Trophoblast cell (in vitro differentiated cells and primary cell): ENCODE results near the gene POU6F2.
"Not testable (repeated sequence)": the region's sequence is repeated elsewhere in the genome, so short reads cannot be mapped to it uniquely, and the experiment has no call there.

ENCODE experiments used
- DNase-seq, 2 donors: peaks; one replicate each; pipeline ENCODE4 v3.0.0-alpha.2; 2016
- H2AFZ ChIP-seq: 2 replicates; pipeline ENCODE4 v1.6.1; 2013; ENCODE audit warnings: low read length, moderate library complexity, mild to moderate bottlenecking; ENCODE audit not compliant: insufficient read depth, poor library complexity
- H2AK5ac ChIP-seq: 2 replicates; pipeline ENCODE4 v1.6.1; 2013; ENCODE audit warnings: mild to moderate bottlenecking, low read length
- H2BK120ac ChIP-seq: 2 replicates; pipeline ENCODE4 v1.6.1; 2013; ENCODE audit warnings: low read length, mild to moderate bottlenecking, moderate library complexity; ENCODE audit not compliant: insufficient read depth, poor library complexity
- H2BK12ac ChIP-seq: 2 replicates; pipeline ENCODE4 v1.6.1; 2013; ENCODE audit warnings: mild to moderate bottlenecking, low read length, moderate library complexity
- H2BK5ac ChIP-seq: 2 replicates; pipeline ENCODE4 v1.6.1; 2013; ENCODE audit warnings: low read length, low read depth, moderate library complexity, mild to moderate bottlenecking; ENCODE audit not compliant: poor library complexity
- H3K14ac ChIP-seq: 2 replicates; pipeline ENCODE4 v1.6.1; 2013; ENCODE audit warnings: mild to moderate bottlenecking, low read length
- H3K18ac ChIP-seq: 2 replicates; pipeline ENCODE4 v1.6.1; 2013; ENCODE audit warnings: mild to moderate bottlenecking, low read length
- H3K23ac ChIP-seq: 2 replicates; pipeline ENCODE4 v1.6.1; 2013; ENCODE audit warnings: low read length
- H3K27ac ChIP-seq: 2 replicates; pipeline ENCODE4 v1.5.1; 2013; ENCODE audit warnings: low read depth, mild to moderate bottlenecking, inconsistent platforms, low read length, moderate library complexity
- H3K27me3 ChIP-seq: 2 replicates; pipeline ENCODE4 v1.6.1; 2013; ENCODE audit warnings: inconsistent platforms, mild to moderate bottlenecking, low read length, moderate library complexity; ENCODE audit not compliant: insufficient read depth
- H3K36me3 ChIP-seq, 2 experiments: 1 replicate in 1 of 2; 2 replicates in 1 of 2; pipeline ENCODE4 v1.6.1; 2013; ENCODE audit warnings: low read length in 2 of 2, mild to moderate bottlenecking in 2 of 2, moderate library complexity in 1 of 2; ENCODE audit not compliant: insufficient read depth in 2 of 2, control insufficient read depth in 1 of 2
- H3K4ac ChIP-seq: 2 replicates; pipeline ENCODE4 v1.6.1; 2013; ENCODE audit warnings: low read depth, mild to moderate bottlenecking, low read length, moderate library complexity
- H3K4me1 ChIP-seq, 2 experiments: 1 replicate in 1 of 2; 2 replicates in 1 of 2; pipeline ENCODE4 v1.6.1; 2013; ENCODE audit warnings: low read length in 2 of 2, mild to moderate bottlenecking in 2 of 2, moderate library complexity in 1 of 2; ENCODE audit not compliant: insufficient read depth in 2 of 2, control insufficient read depth in 1 of 2
- H3K4me2 ChIP-seq: 2 replicates; pipeline ENCODE4 v1.6.1; 2013; ENCODE audit warnings: inconsistent platforms, mild to moderate bottlenecking, low read length, moderate library complexity
- H3K4me3 ChIP-seq: 2 replicates; pipeline ENCODE4 v1.5.1; 2013; ENCODE audit warnings: mild to moderate bottlenecking, low read depth, low read length, inconsistent platforms
- H3K79me1 ChIP-seq: one replicate; pipeline ENCODE4 v1.6.1; 2013; ENCODE audit warnings: low read length
- H3K79me2 ChIP-seq: 2 replicates; pipeline ENCODE4 v1.6.1; 2013; ENCODE audit warnings: low read length, mild to moderate bottlenecking; ENCODE audit not compliant: control insufficient read depth, insufficient read depth, poor library complexity
- H3K9ac ChIP-seq: 2 replicates; pipeline ENCODE4 v1.6.1; 2013; ENCODE audit warnings: mild to moderate bottlenecking, low read length
- H3K9me3 ChIP-seq: 2 replicates; pipeline ENCODE4 v1.6.1; 2013; ENCODE audit warnings: low read depth, mild to moderate bottlenecking, control low read depth, inconsistent platforms, low read length; ENCODE audit not compliant: insufficient read depth
- H4K12ac ChIP-seq: 2 replicates; pipeline ENCODE4 v1.6.1; 2013; ENCODE audit warnings: low read depth, mild to moderate bottlenecking, low read length, moderate library complexity
- H4K8ac ChIP-seq: 2 replicates; pipeline ENCODE4 v1.6.1; 2013; ENCODE audit warnings: low read depth, mild to moderate bottlenecking, low read length, moderate library complexity
- H4K91ac ChIP-seq: one replicate; pipeline ENCODE4 v1.6.1; 2013; ENCODE audit warnings: low read depth, mild to moderate bottlenecking, low read length, moderate library complexity
- WGBS: extraction: QIAGEN DNeasy Blood & Tissue Kit; methylation state at CpG from one replicate; pipeline ENCODE4 v1.1.7; 2013; ENCODE audit warnings: missing lambda C conversion rate; ENCODE audit not compliant: insufficient read length, insufficient coverage; ENCODE audit errors: extremely low coverage; 5-methylcytosine and 5-hydroxymethylcytosine counted together

Gene POU6F2

DNA sequence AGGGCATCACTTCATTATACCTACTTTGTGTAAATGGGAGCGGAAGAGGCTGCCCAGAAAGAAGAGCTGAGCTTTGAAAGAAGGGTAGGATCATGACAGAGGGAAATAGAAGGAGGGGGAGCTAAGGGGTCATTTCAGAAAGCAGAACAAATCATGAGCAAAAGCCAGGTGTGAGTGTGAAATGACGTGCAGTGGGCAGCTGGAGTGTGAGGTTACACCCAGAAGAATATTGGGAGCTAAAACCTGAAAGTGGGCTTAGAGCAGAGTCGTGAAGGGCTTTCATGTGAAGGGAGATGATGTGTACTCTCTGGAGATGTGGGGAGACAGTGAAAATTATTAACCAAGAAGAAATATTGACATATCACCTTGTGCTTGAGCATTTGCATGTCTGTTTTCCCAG, 343.5 kb downstream of the POU6F2 start:
- Histone ChIP-seq H2AFZ (no peak overlapping the region), H3K23ac (no peak overlapping the region), H3K79me1 (no peaks in the 10 kb centered on the region), H4K91ac (no peak overlapping the region), H3K4me1 (no peaks in the 10 kb centered on the region), H3K14ac (no peak overlapping the region), H2AK5ac (no peak overlapping the region), H3K4me3 (no peak overlapping the region), H4K8ac (no peak overlapping the region), H3K27me3 (no peaks in the 10 kb centered on the region), H3K79me2 (no peaks in the 10 kb centered on the region), H3K4me2 (no peak overlapping the region), H3K4ac (no peak overlapping the region), H3K9me3 (no peaks in the 10 kb centered on the region), H2BK120ac (no peak overlapping the region), H2BK5ac (no peak overlapping the region), H2BK12ac (no peak overlapping the region), H3K18ac (no peak overlapping the region), H4K12ac (no peak overlapping the region), H3K36me3 (no peaks in the 10 kb centered on the region), H3K27ac (no peak overlapping the region), H3K9ac (no peak overlapping the region)
- no peak for DNase-seq
- no CpG with 5 or more reads among the region's 3 CpGs for WGBS

GRCh38 chr7:39321909-39322498, 344.3 kb downstream of the POU6F2 start:
- no peak for DNase-seq
- Histone ChIP-seq H3K9me3 (no peaks in the 10 kb centered on the region), H3K4me2 (no peak overlapping the region), H3K79me1 (no peaks in the 10 kb centered on the region), H3K4ac (no peak overlapping the region), H2BK120ac (no peak overlapping the region), H3K14ac (no peak overlapping the region), H3K27ac (no peak overlapping the region), H3K4me3 (no peak overlapping the region), H2BK5ac (no peak overlapping the region), H4K12ac (no peak overlapping the region), H2BK12ac (no peak overlapping the region), H3K18ac (no peak overlapping the region), H3K23ac (no peak overlapping the region), H2AK5ac (no peak overlapping the region), H3K4me1 (no peaks in the 10 kb centered on the region), H2AFZ (no peak overlapping the region), H3K36me3 (no peaks in the 10 kb centered on the region), H4K8ac (no peak overlapping the region), H3K27me3 (no peaks in the 10 kb centered on the region), H4K91ac (no peak overlapping the region), H3K79me2 (no peaks in the 10 kb centered on the region), H3K9ac (no peak overlapping the region)
- WGBS = no CpG with 5 or more reads among the region's 8 CpGs

- H3K23ac ChIP-seq = no peak overlapping the region
- H3K36me3 ChIP-seq = no peaks in the 10 kb centered on the region
- H4K8ac ChIP-seq = no peak overlapping the region
- H3K4me2 ChIP-seq = no peak overlapping the region
- no peak overlapping the region for H2AK5ac ChIP-seq
- no peak overlapping the region for H3K9ac ChIP-seq
- H3K9me3 ChIP-seq = no peaks in the 10 kb centered on the region
- H3K18ac ChIP-seq = no peak overlapping the region
- H3K14ac ChIP-seq = no peak overlapping the region
- H2AFZ ChIP-seq = no peak overlapping the region
- H3K4ac ChIP-seq = no peak overlapping the region
- H4K91ac ChIP-seq = no peak overlapping the region
- H4K12ac ChIP-seq = no peak overlapping the region
- H2BK12ac ChIP-seq = no peak overlapping the region
- no peak overlapping the region for H3K4me3 ChIP-seq
- H3K79me2 ChIP-seq = no peaks in the 10 kb centered on the region
- no peak overlapping the region for H3K27ac ChIP-seq
- DNase-seq = no peak
- H2BK120ac ChIP-seq = no peak overlapping the region
- no CpG with 5 or more reads among the region's 4 CpGs for WGBS
- no peaks in the 10 kb centered on the region for H3K27me3 ChIP-seq
- H2BK5ac ChIP-seq = no peak overlapping the region
- no peaks in the 10 kb centered on the region for H3K4me1 ChIP-seq
- H3K79me1 ChIP-seq = no peaks in the 10 kb centered on the region
Observed at GRCh38 chr7:39324139-39324760, 346.5 kb downstream of the POU6F2 start.

DNA sequence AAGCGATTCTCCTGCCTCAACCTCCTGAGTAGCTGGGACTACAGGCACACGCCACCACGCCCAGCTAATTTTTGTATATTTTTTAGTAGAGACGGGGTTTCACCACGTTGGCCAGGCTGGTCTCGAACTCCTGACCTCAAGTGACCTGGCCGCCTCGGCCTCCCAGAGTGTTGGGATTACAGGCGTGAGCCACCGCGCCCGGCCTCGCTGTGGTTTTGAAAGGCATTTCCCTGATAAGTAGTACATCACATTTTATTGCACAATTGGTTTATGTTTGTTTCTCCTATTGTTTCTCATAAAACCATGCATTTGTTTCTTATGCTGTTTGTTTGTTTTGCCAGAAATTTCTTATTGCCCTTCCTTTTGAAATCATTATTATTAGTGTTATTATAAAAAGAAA, 353.9 kb downstream of the POU6F2 start:
- not testable (repeated sequence) for H3K23ac ChIP-seq, H3K4me3 ChIP-seq

More for the DNA sequence above, 353.9 kb downstream of the POU6F2 start:
- H3K18ac ChIP-seq, H2AFZ ChIP-seq, H2AK5ac ChIP-seq, H3K4me1 ChIP-seq, H3K14ac ChIP-seq, H4K12ac ChIP-seq, H3K9me3 ChIP-seq, H3K4ac ChIP-seq, H3K27me3 ChIP-seq, H3K79me1 ChIP-seq, H4K91ac ChIP-seq, H2BK12ac ChIP-seq, H3K9ac ChIP-seq, H2BK120ac ChIP-seq, H4K8ac ChIP-seq, H3K27ac ChIP-seq, H2BK5ac ChIP-seq, H3K4me2 ChIP-seq, H3K79me2 ChIP-seq, H3K36me3 ChIP-seq: not testable (repeated sequence)
- no CpG with 5 or more reads among the region's 13 CpGs for WGBS
- DNase-seq = peak; percentile 26 to 27
